ENCODE results near the gene ATP13A4. TPM values are rescaled to one million over a fixed set of nuclear protein-coding genes. Genes with fewer than 3 reads are reported as not detected.

The ATP13A4 gene
- polyA plus RNA-seq, 3 donors, result 0.08 to 0.21 (median 0.19) TPM

- H3K9ac ChIP-seq (ENCODE audit: insufficient read depth, low read length, poor library complexity, severe bottlenecking), result no peak overlapping the region
- TF ChIP-seq CTCF (IDR thresholded peaks at IDR 0.05), result no peak
- H3K27me3 ChIP-seq (ENCODE audit: control insufficient read depth in 2 of 2, insufficient read depth in 2 of 2, low read length in 2 of 2), result no peaks in the 10 kb centered on the region
- no peak for DNase-seq
- no peaks in the 10 kb centered on the region for H4K20me1 ChIP-seq (ENCODE audit: insufficient read depth, low read length)
- Mint-ChIP-seq H3K27ac (no peak overlapping the region), H3K36me3 (no peaks in the 10 kb centered on the region), H3K4me1 (peaks cover 29% of the 10 kb centered on the region), H3K27me3 (ENCODE audit: low read depth in 3 of 3) (peaks cover 0 to 5% (median 1%) of the 10 kb centered on the region in 3 donors), H3K9me3 (peaks cover 0 to 3% (median 0%) of the 10 kb centered on the region in 7 donors), H3K4me3 (no peak overlapping the region)
- H3K4me2 ChIP-seq (replicated peaks; ENCODE audit: extremely low read depth, low read length, poor library complexity, severe bottlenecking), result no peak overlapping the region
- H3K4me1 ChIP-seq (ENCODE audit: control insufficient read depth in 1 of 2, insufficient read depth in 2 of 2, low read length in 2 of 2), result peaks cover 18 to 24% of the 10 kb centered on the region in 2 donors
- 76% methylated on average over 2 of the region's 4 CpGs for WGBS (ENCODE audit: insufficient coverage)
- no peaks in the 10 kb centered on the region for H3K79me2 ChIP-seq (ENCODE audit: insufficient read depth, low read length)
- H2AFZ ChIP-seq (ENCODE audit: insufficient read depth, low read depth, low read length, poor library complexity, severe bottlenecking), result no peak overlapping the region
- no peaks in the 10 kb centered on the region for H3K9me3 ChIP-seq (replicated peaks in 1 of 2; ENCODE audit: control insufficient read depth in 1 of 2, insufficient read depth in 1 of 2, low read length in 2 of 2)
- no peak overlapping the region for H3K4me3 ChIP-seq (replicated peaks in 1 of 3; ENCODE audit: low read depth in 2 of 3, low read length in 3 of 3)
- H3K27ac ChIP-seq (ENCODE audit: low read depth in 1 of 2, low read length in 2 of 2), result no peak overlapping the region
- H3K36me3 ChIP-seq (replicated peaks in 1 of 2; ENCODE audit: control insufficient read depth in 1 of 2, insufficient read depth in 2 of 2, low read length in 2 of 2), result no peaks in the 10 kb centered on the region
- intact Hi-C loops (cut with micrococcal nuclease), result no loop called here
Measured at GRCh38 chr3:193502871-193503270, 51.8 kb downstream of the ATP13A4 start.

- Histone ChIP-seq H3K9ac (ENCODE audit: insufficient read depth, low read length, poor library complexity, severe bottlenecking) (no peak overlapping the region), H3K4me3 (replicated peaks in 1 of 3; ENCODE audit: low read depth in 2 of 3, low read length in 3 of 3) (no peak overlapping the region), H2AFZ (ENCODE audit: insufficient read depth, low read depth, low read length, poor library complexity, severe bottlenecking) (no peak overlapping the region), H3K36me3 (replicated peaks in 1 of 2; ENCODE audit: control insufficient read depth in 1 of 2, insufficient read depth in 2 of 2, low read length in 2 of 2) (no peaks in the 10 kb centered on the region), H3K27ac (ENCODE audit: low read depth in 1 of 2, low read length in 2 of 2) (peak overlapping the region in 1 of 2 donors; percentile 42), H3K9me3 (replicated peaks in 1 of 2; ENCODE audit: control insufficient read depth in 1 of 2, insufficient read depth in 1 of 2, low read length in 2 of 2) (no peaks in the 10 kb centered on the region), H3K4me1 (ENCODE audit: control insufficient read depth in 1 of 2, insufficient read depth in 2 of 2, low read length in 2 of 2) (peaks cover 18 to 24% of the 10 kb centered on the region in 2 donors), H3K79me2 (ENCODE audit: insufficient read depth, low read length) (no peaks in the 10 kb centered on the region), H4K20me1 (ENCODE audit: insufficient read depth, low read length) (no peaks in the 10 kb centered on the region), H3K4me2 (replicated peaks; ENCODE audit: extremely low read depth, low read length, poor library complexity, severe bottlenecking) (no peak overlapping the region), H3K27me3 (ENCODE audit: control insufficient read depth in 2 of 2, insufficient read depth in 2 of 2, low read length in 2 of 2) (no peaks in the 10 kb centered on the region)
- Mint-ChIP-seq H3K36me3 (no peaks in the 10 kb centered on the region), H3K9me3 (no peaks in the 10 kb centered on the region), H3K4me1 (peaks cover 33% of the 10 kb centered on the region), H3K4me3 (no peak overlapping the region), H3K27me3 (ENCODE audit: low read depth in 3 of 3) (peaks cover 1 to 5% (median 2%) of the 10 kb centered on the region in 3 donors), H3K27ac (peak overlapping the region in 4 of 7 donors; percentile 16 to 81 (median 58))
- DNase-seq, result no peak
- WGBS (ENCODE audit: insufficient coverage), result 100% methylated on average over 1 of the region's 7 CpGs
- TF ChIP-seq CTCF (IDR thresholded peaks at IDR 0.05), result no peak
- intact Hi-C loops (cut with micrococcal nuclease), result no loop called here
Measured at GRCh38 chr3:193499801-193500485, 54.8 kb downstream of the ATP13A4 start.

Measured in CD14-positive monocyte (primary cell).